Loucy (cell line): Measurements from ENCODE around the gene IMP3.

Experiments
- EZH2phosphoT487 ChIP-seq: fragments of 200-600 bp; IDR thresholded peaks from 2 replicates; pipeline ENCODE4 v1.6.1; 2018; ENCODE audit warnings: antibody characterized with exemption, mild to moderate bottlenecking, moderate library complexity, borderline replicate concordance
- TF ChIP-seq, protein P1 (sequence below): fragments of 200-600 bp; sonication (generic); conservative IDR thresholded peaks from 2 replicates; pipeline ENCODE4 v1.5.1; 2014; ENCODE audit warnings: mild to moderate bottlenecking, antibody characterized with exemption, low read length

- TF ChIP-seq, protein P1, sequence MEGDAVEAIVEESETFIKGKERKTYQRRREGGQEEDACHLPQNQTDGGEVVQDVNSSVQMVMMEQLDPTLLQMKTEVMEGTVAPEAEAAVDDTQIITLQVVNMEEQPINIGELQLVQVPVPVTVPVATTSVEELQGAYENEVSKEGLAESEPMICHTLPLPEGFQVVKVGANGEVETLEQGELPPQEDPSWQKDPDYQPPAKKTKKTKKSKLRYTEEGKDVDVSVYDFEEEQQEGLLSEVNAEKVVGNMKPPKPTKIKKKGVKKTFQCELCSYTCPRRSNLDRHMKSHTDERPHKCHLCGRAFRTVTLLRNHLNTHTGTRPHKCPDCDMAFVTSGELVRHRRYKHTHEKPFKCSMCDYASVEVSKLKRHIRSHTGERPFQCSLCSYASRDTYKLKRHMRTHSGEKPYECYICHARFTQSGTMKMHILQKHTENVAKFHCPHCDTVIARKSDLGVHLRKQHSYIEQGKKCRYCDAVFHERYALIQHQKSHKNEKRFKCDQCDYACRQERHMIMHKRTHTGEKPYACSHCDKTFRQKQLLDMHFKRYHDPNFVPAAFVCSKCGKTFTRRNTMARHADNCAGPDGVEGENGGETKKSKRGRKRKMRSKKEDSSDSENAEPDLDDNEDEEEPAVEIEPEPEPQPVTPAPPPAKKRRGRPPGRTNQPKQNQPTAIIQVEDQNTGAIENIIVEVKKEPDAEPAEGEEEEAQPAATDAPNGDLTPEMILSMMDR, result no peak
- TF ChIP-seq EZH2phosphoT487, result no peak
Observed at GRCh38 chr15:75651810-75652543, 12.0 kb upstream of the IMP3 start.
